ENCODE measurements around the gene SLC6A5.

The SLC6A5 gene

GRCh38 chr11:20597680-20598484 is 1.5 kb upstream of the SLC6A5 start:
- H3K27ac ChIP-seq (ENCODE audit: low read length), result no peak overlapping the region
- H3K9me3 ChIP-seq (ENCODE audit: insufficient read depth, low read depth, low read length), result peaks cover 5% of the 10 kb centered on the region; the same call in 1 of the 2 replicates
- peak overlapping the region; percentile 61 for H3K4me3 ChIP-seq (ENCODE audit: low read length)
- H3K27me3 ChIP-seq (ENCODE audit: insufficient read depth, low read length), result peaks cover 100% of the 10 kb centered on the region
- no peak overlapping the region for H3K9ac ChIP-seq (ENCODE audit: low read depth, low read length)
- peaks cover 6% of the 10 kb centered on the region; the same call in 1 of the 2 replicates for H3K4me1 ChIP-seq (ENCODE audit: insufficient read depth, low read length)
- no peaks in the 10 kb centered on the region for H3K36me3 ChIP-seq (ENCODE audit: insufficient read depth, low read depth, low read length)

GRCh38 chr11:20598492-20598891 is 916 bp upstream of the SLC6A5 start:
- peaks cover 5% of the 10 kb centered on the region; the same call in 1 of the 2 replicates for H3K9me3 ChIP-seq (ENCODE audit: insufficient read depth, low read depth, low read length)
- peaks cover 6% of the 10 kb centered on the region; the same call in 1 of the 2 replicates for H3K4me1 ChIP-seq (ENCODE audit: insufficient read depth, low read length)
- H3K36me3 ChIP-seq (ENCODE audit: insufficient read depth, low read depth, low read length), result no peaks in the 10 kb centered on the region
- no peak overlapping the region for H3K9ac ChIP-seq (ENCODE audit: low read depth, low read length)
- H3K4me3 ChIP-seq (ENCODE audit: low read length), result peak overlapping the region; percentile 61; the same call in 1 of the 2 replicates
- H3K27me3 ChIP-seq (ENCODE audit: insufficient read depth, low read length), result peaks cover 100% of the 10 kb centered on the region
- H3K27ac ChIP-seq (ENCODE audit: low read length), result no peak overlapping the region

- Histone ChIP-seq H3K36me3 (ENCODE audit: insufficient read depth, low read depth, low read length) (no peaks in the 10 kb centered on the region), H3K27me3 (ENCODE audit: insufficient read depth, low read length) (peaks cover 100% of the 10 kb centered on the region), H3K27ac (ENCODE audit: low read length) (no peak overlapping the region), H3K4me1 (ENCODE audit: insufficient read depth, low read length) (peaks cover 6% of the 10 kb centered on the region; the same call in 1 of the 2 replicates), H3K9ac (ENCODE audit: low read depth, low read length) (no peak overlapping the region), H3K9me3 (ENCODE audit: insufficient read depth, low read depth, low read length) (peaks cover 5% of the 10 kb centered on the region; the same call in 1 of the 2 replicates), H3K4me3 (ENCODE audit: low read length) (no peak overlapping the region)
Measured at GRCh38 chr11:20600020-20600346, 575 bp downstream of the SLC6A5 start.

- Histone ChIP-seq H3K4me1 (ENCODE audit: insufficient read depth, low read length) (peaks cover 6% of the 10 kb centered on the region; the same call in 1 of the 2 replicates), H3K27ac (ENCODE audit: low read length) (no peak overlapping the region), H3K4me3 (ENCODE audit: low read length) (peak overlapping the region; percentile 48; the same call in 1 of the 2 replicates), H3K36me3 (ENCODE audit: insufficient read depth, low read depth, low read length) (no peaks in the 10 kb centered on the region), H3K27me3 (ENCODE audit: insufficient read depth, low read length) (peaks cover 100% of the 10 kb centered on the region), H3K9me3 (ENCODE audit: insufficient read depth, low read depth, low read length) (peaks cover 5% of the 10 kb centered on the region; the same call in 1 of the 2 replicates), H3K9ac (ENCODE audit: low read depth, low read length) (no peak overlapping the region)
Measured at GRCh38 chr11:20600551-20600950, 1.1 kb downstream of the SLC6A5 start.

DNA sequence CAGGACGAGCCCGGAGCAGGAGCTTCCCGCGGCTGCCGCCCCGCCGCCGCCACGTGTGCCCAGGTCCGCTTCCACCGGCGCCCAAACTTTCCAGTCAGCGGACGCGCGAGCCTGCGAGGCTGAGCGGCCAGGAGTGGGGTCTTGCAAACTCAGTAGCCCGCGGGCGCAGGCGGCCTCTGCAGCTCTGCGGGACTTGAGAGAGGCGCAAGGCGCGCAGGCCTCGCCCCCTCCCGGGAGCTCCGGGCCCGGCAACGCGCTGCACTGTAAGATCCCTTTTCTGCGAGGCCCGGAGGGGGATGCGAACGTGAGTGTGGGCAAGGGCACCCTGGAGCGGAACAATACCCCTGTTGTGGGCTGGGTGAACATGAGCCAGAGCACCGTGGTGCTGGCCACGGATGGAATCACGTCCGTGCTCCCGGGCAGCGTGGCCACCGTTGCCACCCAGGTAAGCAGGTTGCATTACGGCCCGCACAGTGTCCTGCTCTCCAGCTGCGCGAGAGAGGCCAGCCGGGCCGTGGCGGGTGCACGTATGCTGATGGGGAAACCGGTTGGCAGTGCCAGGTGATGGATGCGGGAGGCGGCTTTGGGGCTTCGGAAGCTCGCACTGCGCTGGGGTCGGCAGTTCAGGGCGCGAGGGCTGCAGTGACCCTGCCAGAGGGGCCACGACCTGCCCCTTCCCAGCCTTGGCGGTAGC is 2.0 kb downstream of the SLC6A5 start:
- H3K27me3 ChIP-seq (ENCODE audit: insufficient read depth, low read length), result peaks cover 100% of the 10 kb centered on the region
- H3K9ac ChIP-seq (ENCODE audit: low read depth, low read length), result no peak overlapping the region
- peak overlapping the region; percentile 48 for H3K4me3 ChIP-seq (ENCODE audit: low read length)
- peaks cover 6% of the 10 kb centered on the region; the same call in 1 of the 2 replicates for H3K4me1 ChIP-seq (ENCODE audit: insufficient read depth, low read length)
- no peaks in the 10 kb centered on the region for H3K36me3 ChIP-seq (ENCODE audit: insufficient read depth, low read depth, low read length)
- H3K9me3 ChIP-seq (ENCODE audit: insufficient read depth, low read depth, low read length), result peaks cover 5% of the 10 kb centered on the region; the same call in 1 of the 2 replicates
- H3K27ac ChIP-seq (ENCODE audit: low read length), result no peak overlapping the region

- Histone ChIP-seq H3K27me3 (ENCODE audit: insufficient read depth, low read length) (peaks cover 100% of the 10 kb centered on the region), H3K9me3 (ENCODE audit: insufficient read depth, low read depth, low read length) (no peaks in the 10 kb centered on the region; the same call in 1 of the 2 replicates), H3K4me1 (ENCODE audit: insufficient read depth, low read length) (peaks cover 3% of the 10 kb centered on the region; the same call in 1 of the 2 replicates), H3K36me3 (ENCODE audit: insufficient read depth, low read depth, low read length) (no peaks in the 10 kb centered on the region), H3K27ac (ENCODE audit: low read length) (no peak overlapping the region), H3K9ac (ENCODE audit: low read depth, low read length) (no peak overlapping the region), H3K4me3 (ENCODE audit: low read length) (no peak overlapping the region)
Measured at GRCh38 chr11:20604295-20604803, 4.9 kb downstream of the SLC6A5 start.

DNA sequence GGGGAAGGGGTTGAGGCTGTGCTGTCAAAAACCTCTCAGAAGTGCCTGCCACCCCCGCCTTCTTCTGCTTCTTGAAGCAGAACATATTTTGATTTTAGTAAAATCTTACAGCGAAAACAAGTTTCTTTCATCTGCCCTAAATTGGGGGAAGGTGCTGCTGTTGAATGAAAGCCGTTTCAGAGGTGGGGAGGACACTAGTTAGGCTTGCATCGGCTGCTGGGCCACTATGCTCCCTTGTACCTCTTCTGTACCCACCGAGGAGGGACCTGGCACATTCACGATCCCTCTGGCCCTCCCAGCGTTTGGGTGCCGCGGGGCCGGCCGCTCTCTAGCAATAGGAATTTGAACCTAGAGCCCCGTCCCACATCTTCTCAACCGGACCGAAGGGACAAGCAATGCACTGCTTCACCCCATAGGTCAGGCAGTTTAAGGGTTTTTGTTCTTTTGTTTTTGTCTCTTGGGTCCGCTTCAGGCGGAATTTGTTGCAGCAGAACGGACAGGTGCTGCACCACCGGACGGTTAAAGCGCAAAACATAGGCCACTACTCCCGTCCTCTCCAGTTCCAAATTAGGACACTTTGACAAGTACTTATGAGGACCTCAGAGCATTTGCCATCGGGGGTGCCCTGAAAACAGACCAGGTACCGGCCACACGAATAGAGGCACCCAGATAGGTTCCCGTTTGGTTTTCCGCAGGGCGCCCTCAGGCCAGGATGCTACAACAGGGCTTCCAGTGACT is 5.6 kb downstream of the SLC6A5 start:
- Histone ChIP-seq H3K27me3 (ENCODE audit: insufficient read depth, low read length) (peaks cover 100% of the 10 kb centered on the region), H3K4me1 (ENCODE audit: insufficient read depth, low read length) (peaks cover 5% of the 10 kb centered on the region; the same call in 1 of the 2 replicates), H3K9me3 (ENCODE audit: insufficient read depth, low read depth, low read length) (no peaks in the 10 kb centered on the region; the same call in 1 of the 2 replicates), H3K4me3 (ENCODE audit: low read length) (peak overlapping the region; percentile 20; the same call in 1 of the 2 replicates), H3K9ac (ENCODE audit: low read depth, low read length) (no peak overlapping the region), H3K36me3 (ENCODE audit: insufficient read depth, low read depth, low read length) (no peaks in the 10 kb centered on the region), H3K27ac (ENCODE audit: low read length) (no peak overlapping the region)

GRCh38 chr11:20605602-20606091 is 6.2 kb downstream of the SLC6A5 start:
- H3K27ac ChIP-seq (ENCODE audit: low read length), result no peak overlapping the region
- peaks cover 98% of the 10 kb centered on the region for H3K27me3 ChIP-seq (ENCODE audit: insufficient read depth, low read length)
- peaks cover 9% of the 10 kb centered on the region; the same call in 1 of the 2 replicates for H3K4me1 ChIP-seq (ENCODE audit: insufficient read depth, low read length)
- H3K4me3 ChIP-seq (ENCODE audit: low read length), result peak overlapping the region; percentile 20; the same call in 1 of the 2 replicates
- H3K36me3 ChIP-seq (ENCODE audit: insufficient read depth, low read depth, low read length), result no peaks in the 10 kb centered on the region
- no peaks in the 10 kb centered on the region; the same call in 1 of the 2 replicates for H3K9me3 ChIP-seq (ENCODE audit: insufficient read depth, low read depth, low read length)
- H3K9ac ChIP-seq (ENCODE audit: low read depth, low read length), result no peak overlapping the region

DNA sequence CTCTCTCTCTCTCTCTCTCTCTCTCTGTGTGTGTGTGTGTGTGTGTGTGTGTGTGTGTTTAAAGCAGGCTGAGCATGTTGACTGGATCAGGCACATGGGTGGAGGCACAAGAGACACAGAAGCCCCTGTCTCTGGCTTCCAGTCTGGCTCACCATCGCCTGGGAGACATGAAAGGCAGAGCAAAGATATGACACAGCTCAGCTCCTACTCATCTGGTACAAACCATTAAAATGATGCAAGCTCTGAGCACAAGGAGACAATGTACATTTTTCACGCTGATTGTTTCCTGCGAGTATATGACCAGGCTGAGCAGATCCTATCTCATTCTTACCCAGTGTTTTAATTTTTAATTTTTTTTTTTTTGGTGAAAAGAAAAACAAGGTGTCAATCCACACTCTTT is 9.5 kb downstream of the SLC6A5 start:
- H3K27ac ChIP-seq (ENCODE audit: low read length), result no peak overlapping the region
- H3K27me3 ChIP-seq (ENCODE audit: insufficient read depth, low read length), result peaks cover 82% of the 10 kb centered on the region
- peaks cover 10% of the 10 kb centered on the region; the same call in 1 of the 2 replicates for H3K4me1 ChIP-seq (ENCODE audit: insufficient read depth, low read length)
- no peaks in the 10 kb centered on the region for H3K9me3 ChIP-seq (ENCODE audit: insufficient read depth, low read depth, low read length)
- no peaks in the 10 kb centered on the region for H3K36me3 ChIP-seq (ENCODE audit: insufficient read depth, low read depth, low read length)
- H3K4me3 ChIP-seq (ENCODE audit: low read length), result no peak overlapping the region
- no peak overlapping the region for H3K9ac ChIP-seq (ENCODE audit: low read depth, low read length)

GRCh38 chr11:20609727-20610707 is 10.6 kb downstream of the SLC6A5 start:
- H3K36me3 ChIP-seq (ENCODE audit: insufficient read depth, low read depth, low read length), result no peaks in the 10 kb centered on the region
- H3K27ac ChIP-seq (ENCODE audit: low read length), result no peak overlapping the region
- H3K9me3 ChIP-seq (ENCODE audit: insufficient read depth, low read depth, low read length), result no peaks in the 10 kb centered on the region
- peaks cover 10% of the 10 kb centered on the region; the same call in 1 of the 2 replicates for H3K4me1 ChIP-seq (ENCODE audit: insufficient read depth, low read length)
- peaks cover 71% of the 10 kb centered on the region for H3K27me3 ChIP-seq (ENCODE audit: insufficient read depth, low read length)
- H3K9ac ChIP-seq (ENCODE audit: low read depth, low read length), result no peak overlapping the region
- peak overlapping the region; percentile 37; the same call in 1 of the 2 replicates for H3K4me3 ChIP-seq (ENCODE audit: low read length)
